Measurements from ENCODE around the gene HNRNPDL. TPM values are rescaled to one million over a fixed set of nuclear protein-coding genes. Genes with fewer than 3 reads are reported as not detected.

Gene HNRNPDL
- total and polyA plus RNA-seq, 2 experiments from 2014 or later: 255 to 299 TPM

GRCh38 chr4:82467471-82467870 is 37.2 kb upstream of the HNRNPDL start:
- Histone ChIP-seq H3K9me3 (ENCODE audit: low read depth) (no peaks in the 10 kb centered on the region), H3K27ac (no peak overlapping the region), H3K27me3 (no peaks in the 10 kb centered on the region), H3K36me3 (no peaks in the 10 kb centered on the region), H3K4me1 (ENCODE audit: low read depth) (peaks cover 13% of the 10 kb centered on the region), H3K4me3 (no peak overlapping the region)
- peak in 1 of 2 donors; percentile 63 for DNase-seq (ENCODE audit: low read depth in 1 of 2, low spot score in 1 of 2)
- TF ChIP-seq, protein P1, sequence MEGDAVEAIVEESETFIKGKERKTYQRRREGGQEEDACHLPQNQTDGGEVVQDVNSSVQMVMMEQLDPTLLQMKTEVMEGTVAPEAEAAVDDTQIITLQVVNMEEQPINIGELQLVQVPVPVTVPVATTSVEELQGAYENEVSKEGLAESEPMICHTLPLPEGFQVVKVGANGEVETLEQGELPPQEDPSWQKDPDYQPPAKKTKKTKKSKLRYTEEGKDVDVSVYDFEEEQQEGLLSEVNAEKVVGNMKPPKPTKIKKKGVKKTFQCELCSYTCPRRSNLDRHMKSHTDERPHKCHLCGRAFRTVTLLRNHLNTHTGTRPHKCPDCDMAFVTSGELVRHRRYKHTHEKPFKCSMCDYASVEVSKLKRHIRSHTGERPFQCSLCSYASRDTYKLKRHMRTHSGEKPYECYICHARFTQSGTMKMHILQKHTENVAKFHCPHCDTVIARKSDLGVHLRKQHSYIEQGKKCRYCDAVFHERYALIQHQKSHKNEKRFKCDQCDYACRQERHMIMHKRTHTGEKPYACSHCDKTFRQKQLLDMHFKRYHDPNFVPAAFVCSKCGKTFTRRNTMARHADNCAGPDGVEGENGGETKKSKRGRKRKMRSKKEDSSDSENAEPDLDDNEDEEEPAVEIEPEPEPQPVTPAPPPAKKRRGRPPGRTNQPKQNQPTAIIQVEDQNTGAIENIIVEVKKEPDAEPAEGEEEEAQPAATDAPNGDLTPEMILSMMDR (IDR thresholded peaks at IDR 0.05; ENCODE audit: low read depth, low read length): no peak

DNA sequence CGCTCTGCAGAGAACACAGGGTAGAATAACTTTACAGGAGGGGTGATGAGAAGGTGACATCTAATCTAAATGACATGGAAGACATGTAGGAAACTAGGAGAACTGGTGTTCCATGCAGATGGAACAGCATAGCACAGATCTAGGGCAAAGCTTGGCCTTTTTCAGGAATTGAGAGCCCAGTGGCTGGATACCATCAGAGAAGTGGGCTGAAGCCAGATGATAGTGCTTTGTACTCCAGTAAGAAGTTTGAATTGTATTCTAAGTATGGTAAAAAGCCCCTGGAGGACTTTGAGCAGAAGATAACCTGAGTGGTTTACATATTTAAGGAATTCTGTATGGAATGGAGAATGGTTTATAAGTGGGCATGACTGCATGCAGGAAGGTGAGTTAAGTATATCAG is 33.0 kb upstream of the HNRNPDL start:
- no peaks in the 10 kb centered on the region for H3K4me1 ChIP-seq (ENCODE audit: low read depth)
- H3K36me3 ChIP-seq: peaks cover 15% of the 10 kb centered on the region
- H3K9me3 ChIP-seq (ENCODE audit: low read depth): no peaks in the 10 kb centered on the region
- H3K27me3 ChIP-seq: no peaks in the 10 kb centered on the region
- TF ChIP-seq, protein P1 (IDR thresholded peaks at IDR 0.05; ENCODE audit: low read depth, low read length): no peak
- H3K27ac ChIP-seq: no peak overlapping the region
- no peak overlapping the region for H3K4me3 ChIP-seq
- no peak for DNase-seq (ENCODE audit: low read depth in 1 of 2, low spot score in 1 of 2)

- Histone ChIP-seq H3K36me3 (peaks cover 15% of the 10 kb centered on the region), H3K27ac (no peak overlapping the region)
These were observed 32.2 kb upstream of the HNRNPDL start for GRCh38 chr4:82462415-82462831.

DNA sequence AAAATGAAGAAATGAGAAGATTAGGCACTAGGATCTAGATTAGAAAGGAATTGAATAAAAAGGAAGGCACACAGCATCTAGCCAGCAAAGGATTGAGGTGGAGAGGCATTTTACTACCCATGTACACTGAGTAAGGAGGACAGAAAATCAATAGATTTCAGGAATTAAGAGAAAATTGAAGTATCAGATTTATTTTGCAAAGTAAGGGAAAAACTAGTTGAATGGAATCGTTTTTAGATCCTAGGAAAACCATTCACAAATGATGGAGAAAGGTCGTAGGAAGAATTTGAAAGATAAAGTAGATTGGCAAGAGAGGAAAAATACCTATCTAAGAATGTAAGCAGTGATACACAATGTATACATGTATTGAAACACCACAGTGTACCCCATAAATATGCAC is 31.4 kb upstream of the HNRNPDL start:
- TF ChIP-seq, protein P1 (IDR thresholded peaks at IDR 0.05; ENCODE audit: low read depth, low read length): no peak
- Histone ChIP-seq H3K27ac (no peak overlapping the region), H3K36me3 (peaks cover 15% of the 10 kb centered on the region)

More at GRCh38 chr4:82462415-82462831, 32.2 kb upstream of the HNRNPDL start:
- Histone ChIP-seq H3K27me3 (no peaks in the 10 kb centered on the region), H3K9me3 (ENCODE audit: low read depth) (no peaks in the 10 kb centered on the region), H3K4me1 (ENCODE audit: low read depth) (no peaks in the 10 kb centered on the region), H3K4me3 (no peak overlapping the region)
- TF ChIP-seq, protein P1 (IDR thresholded peaks at IDR 0.05; ENCODE audit: low read depth, low read length): peak; percentile 72
- peak; percentile 87 to 94 for DNase-seq (ENCODE audit: low read depth in 1 of 2, low spot score in 1 of 2)

DNA sequence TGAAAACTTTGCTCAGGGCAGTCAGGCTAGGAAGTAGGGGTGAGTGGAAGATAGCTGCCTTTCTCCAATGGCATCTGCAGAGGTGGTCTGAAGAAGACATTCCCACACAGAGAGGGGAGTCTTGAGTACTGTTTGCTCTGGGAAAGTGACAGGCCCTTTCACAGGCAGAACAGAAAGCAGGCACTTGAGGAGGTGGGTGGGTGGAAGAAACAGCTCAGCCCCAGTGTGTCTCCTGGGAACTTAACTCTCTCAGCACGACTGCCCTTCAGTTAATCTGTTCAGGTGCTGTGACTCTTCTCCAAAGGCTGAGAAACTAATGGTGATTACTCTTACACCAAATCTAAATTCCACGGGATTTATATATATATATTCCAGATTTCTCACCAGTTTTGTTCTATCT is 28.5 kb upstream of the HNRNPDL start:
- H3K4me1 ChIP-seq (ENCODE audit: low read depth): no peaks in the 10 kb centered on the region
- H3K27me3 ChIP-seq: no peaks in the 10 kb centered on the region
- H3K36me3 ChIP-seq: peaks cover 22% of the 10 kb centered on the region
- H3K4me3 ChIP-seq: no peak overlapping the region
- TF ChIP-seq, protein P1 (IDR thresholded peaks at IDR 0.05; ENCODE audit: low read depth, low read length): no peak
- H3K9me3 ChIP-seq (ENCODE audit: low read depth): no peaks in the 10 kb centered on the region
- H3K27ac ChIP-seq: peak overlapping the region; percentile 59
- peak in 1 of 2 donors; percentile 22 for DNase-seq (ENCODE audit: low read depth in 1 of 2, low spot score in 1 of 2)

More for the DNA sequence above, 31.4 kb upstream of the HNRNPDL start:
- no peak overlapping the region for H3K4me3 ChIP-seq
- H3K9me3 ChIP-seq (ENCODE audit: low read depth): no peaks in the 10 kb centered on the region
- DNase-seq (ENCODE audit: low read depth in 1 of 2, low spot score in 1 of 2): no peak
- H3K4me1 ChIP-seq (ENCODE audit: low read depth): no peaks in the 10 kb centered on the region
- H3K27me3 ChIP-seq: no peaks in the 10 kb centered on the region

Measured in cardiac muscle cell (in vitro differentiated cells and primary cell).